KOPT-K1 (cell line): Measurements from ENCODE around the gene FRS3.
"Not testable (repeated sequence)": the region's sequence is repeated elsewhere in the genome, so short reads cannot be mapped to it uniquely, and the experiment has no call there.

Source experiments
- H3K27ac ChIP-seq: fragments of 200-600 bp; sonication (generic); 2 replicates; pipeline ENCODE4 v1.5.1; 2016; ENCODE audit warnings: antibody characterized with exemption, mild to moderate bottlenecking, low read depth, low read length; ENCODE audit not compliant: poor library complexity, severe bottlenecking
- H3K36me3 ChIP-seq: fragments of 200-600 bp; sonication (generic); 2 replicates; pipeline ENCODE4 v1.5.1; 2017; ENCODE audit warnings: antibody characterized with exemption, mild to moderate bottlenecking, low read length, moderate library complexity; ENCODE audit not compliant: insufficient read depth
- H3K9me3 ChIP-seq: fragments of 200-600 bp; sonication (generic); 2 replicates; pipeline ENCODE4 v1.5.1; 2017; ENCODE audit warnings: antibody characterized with exemption, low read length, mild to moderate bottlenecking; ENCODE audit not compliant: insufficient read depth, poor library complexity, severe bottlenecking

Gene FRS3

GRCh38 chr6:41779788-41780550 lies at the start of gene FRS3:
FRS3 (minus strand) TSS chr6:41779900; CDS start chr6:41776987, 2,913 bp downstream.
- peaks cover 17% of the 10 kb centered on the region; the same call in 1 of the 2 replicates for H3K36me3 ChIP-seq
- H3K9me3 ChIP-seq: no peaks in the 10 kb centered on the region
- H3K27ac ChIP-seq: peak within 1 kb of the TSS; percentile 45

GRCh38 chr6:41826343-41827022 lies 46.8 kb upstream of the FRS3 start:
- no peaks in the 10 kb centered on the region for H3K9me3 ChIP-seq
- peaks cover 17% of the 10 kb centered on the region for H3K36me3 ChIP-seq
- H3K27ac ChIP-seq: no peak overlapping the region

- Histone ChIP-seq H3K36me3 (peaks cover 22% of the 10 kb centered on the region), H3K9me3 (no peaks in the 10 kb centered on the region), H3K27ac (no peak overlapping the region)
These were observed 45.2 kb upstream of the FRS3 start for GRCh38 chr6:41824571-41825569.

GRCh38 chr6:41823178-41823577 lies 43.5 kb upstream of the FRS3 start:
- H3K36me3 ChIP-seq: peaks cover 18% of the 10 kb centered on the region; the same call in 1 of the 2 replicates
- no peak overlapping the region for H3K27ac ChIP-seq
- H3K9me3 ChIP-seq: no peaks in the 10 kb centered on the region

GRCh38 chr6:41822021-41822420 lies 42.3 kb upstream of the FRS3 start:
- Histone ChIP-seq H3K27ac (no peak overlapping the region), H3K9me3 (no peaks in the 10 kb centered on the region), H3K36me3 (peaks cover 18% of the 10 kb centered on the region; the same call in 1 of the 2 replicates)

- Histone ChIP-seq H3K9me3 (no peaks in the 10 kb centered on the region), H3K27ac (no peak overlapping the region), H3K36me3 (peaks cover 18% of the 10 kb centered on the region; the same call in 1 of the 2 replicates)
These were observed 41.6 kb upstream of the FRS3 start for GRCh38 chr6:41821266-41821665.

GRCh38 chr6:41818271-41819054 lies 38.8 kb upstream of the FRS3 start:
- Histone ChIP-seq H3K36me3 (peaks cover 23% of the 10 kb centered on the region; the same call in 1 of the 2 replicates), H3K27ac (no peak overlapping the region)

GRCh38 chr6:41815587-41815986 lies 35.9 kb upstream of the FRS3 start:
- peaks cover 5% of the 10 kb centered on the region; the same call in 1 of the 2 replicates for H3K36me3 ChIP-seq

More at GRCh38 chr6:41818271-41819054, 38.8 kb upstream of the FRS3 start:
- no peaks in the 10 kb centered on the region for H3K9me3 ChIP-seq

GRCh38 chr6:41814629-41815028 lies 34.9 kb upstream of the FRS3 start:
- Histone ChIP-seq H3K27ac (no peak overlapping the region), H3K36me3 (peaks cover 5% of the 10 kb centered on the region; the same call in 1 of the 2 replicates), H3K9me3 (no peaks in the 10 kb centered on the region)

More at GRCh38 chr6:41815587-41815986, 35.9 kb upstream of the FRS3 start:
- no peaks in the 10 kb centered on the region for H3K9me3 ChIP-seq
- no peak overlapping the region for H3K27ac ChIP-seq

GRCh38 chr6:41813956-41814355 lies 34.3 kb upstream of the FRS3 start:
- peaks cover 5% of the 10 kb centered on the region; the same call in 1 of the 2 replicates for H3K36me3 ChIP-seq
- no peaks in the 10 kb centered on the region for H3K9me3 ChIP-seq
- H3K27ac ChIP-seq: no peak overlapping the region

GRCh38 chr6:41813469-41813868 lies 33.8 kb upstream of the FRS3 start:
- H3K36me3 ChIP-seq: peaks cover 5% of the 10 kb centered on the region; the same call in 1 of the 2 replicates
- H3K9me3 ChIP-seq: no peaks in the 10 kb centered on the region
- no peak overlapping the region for H3K27ac ChIP-seq

GRCh38 chr6:41811946-41812345 lies 32.2 kb upstream of the FRS3 start:
- H3K9me3 ChIP-seq, H3K27ac ChIP-seq: not testable (repeated sequence)

GRCh38 chr6:41811095-41811494 lies 31.4 kb upstream of the FRS3 start:
- H3K36me3 ChIP-seq: peaks cover 17% of the 10 kb centered on the region
- H3K9me3 ChIP-seq: no peaks in the 10 kb centered on the region
- H3K27ac ChIP-seq: no peak overlapping the region

More at GRCh38 chr6:41811946-41812345, 32.2 kb upstream of the FRS3 start:
- not testable (repeated sequence) for H3K36me3 ChIP-seq
